Adrenal gland (tissue), 5 donors: ENCODE measurements around the gene TIMM17A.

Source experiments
- CTCF ChIP-seq, 6 experiments: fragments of 450-650 bp in 4 of 6; fragments of 200-600 bp in 2 of 6; sonication (generic) in 1 of 6; IDR thresholded peaks; 1 replicate in 5 of 6; 2 replicates in 1 of 6; pipeline versions ENCODE4 v1.5.1 to v1.8.0; 2016 to 2021; ENCODE audit warnings: antibody characterized with exemption in 6 of 6, mild to moderate bottlenecking in 2 of 6, moderate library complexity in 1 of 6
- POLR2A ChIP-seq, 2 donors: fragments of 450-650 bp; IDR thresholded peaks; one replicate each; pipeline ENCODE4 v1.6.1; 2017; ENCODE audit warnings: antibody characterized with exemption in 2 of 2, mild to moderate bottlenecking in 2 of 2, moderate library complexity in 1 of 2
- donor health status: DM: no; HTN: no; CAD: no.

GRCh38 chr1:201933840-201934430 lies 21.4 kb upstream of the TIMM17A start:
- TF ChIP-seq CTCF (IDR thresholded peaks at IDR 0.05) = no peak
- TF ChIP-seq POLR2A (IDR thresholded peaks at IDR 0.05) = no peak
